HG02981 (cell line): Measurements from ENCODE around the gene EN2.

Experiments used
- ATAC-seq: cut with Tn5 transposase; IDR thresholded peaks from one replicate; pipeline ENCODE4 v1.9.1; 2021; ENCODE audit warnings: mild to moderate bottlenecking, moderate library complexity; ENCODE audit not compliant: unreplicated experiment

EN2 gene

GRCh38 chr7:155463114-155463811, 5.3 kb downstream of the EN2 start:
- ATAC-seq = no peak

GRCh38 chr7:155464183-155464582, 6.3 kb downstream of the EN2 start:
- no peak for ATAC-seq

GRCh38 chr7:155464948-155465739, 7.2 kb downstream of the EN2 start:
- ATAC-seq = no peak

GRCh38 chr7:155465761-155466141, 7.8 kb downstream of the EN2 start:
- ATAC-seq = no peak

- no peak for ATAC-seq
Observed at GRCh38 chr7:155466142-155466813, 8.3 kb downstream of the EN2 start.

GRCh38 chr7:155466814-155467733, 9.1 kb downstream of the EN2 start:
- ATAC-seq = peak; percentile 59

- no peak for ATAC-seq
Observed at GRCh38 chr7:155467846-155468784, 10.2 kb downstream of the EN2 start.

GRCh38 chr7:155468785-155469148, 10.8 kb downstream of the EN2 start:
- ATAC-seq = no peak

GRCh38 chr7:155469311-155470185, 11.6 kb downstream of the EN2 start:
- ATAC-seq = no peak

- no peak for ATAC-seq
Observed at GRCh38 chr7:155470186-155470487, 12.2 kb downstream of the EN2 start.

GRCh38 chr7:155470686-155471638, 13.0 kb downstream of the EN2 start:
- no peak for ATAC-seq

GRCh38 chr7:155471718-155472117, 13.8 kb downstream of the EN2 start:
- ATAC-seq = no peak

GRCh38 chr7:155477476-155477875, 19.5 kb downstream of the EN2 start:
- peak; percentile 96 for ATAC-seq

- no peak for ATAC-seq
Observed at GRCh38 chr7:155481764-155482163, 23.8 kb downstream of the EN2 start.

GRCh38 chr7:155482511-155483183, 24.7 kb downstream of the EN2 start:
- no peak for ATAC-seq

- ATAC-seq = no peak
Observed at GRCh38 chr7:155483245-155483644, 25.3 kb downstream of the EN2 start.

- no peak for ATAC-seq
Observed at GRCh38 chr7:155483868-155484325, 26.0 kb downstream of the EN2 start.
